Activated CD4-positive, alpha-beta T cell treated with anti-CD3 and anti-CD28 coated beads, Interleukin-2, amount 50 U/mL, for 4 hours (primary cell): Measurements from ENCODE around the gene NSFL1C.

Experiments
- DNase-seq, 2 experiments: peaks; one replicate each; pipeline ENCODE4 v3.0.0-alpha.2; 2020

Gene NSFL1C

GRCh38 chr20:1484438-1485116, 17.9 kb upstream of the NSFL1C start:
- no peak for DNase-seq

GRCh38 chr20:1479831-1480595, 13.4 kb upstream of the NSFL1C start:
- no peak for DNase-seq

- no peak for DNase-seq
Measured at GRCh38 chr20:1478566-1478965, 11.9 kb upstream of the NSFL1C start.

- DNase-seq, result no peak
Measured at GRCh38 chr20:1477896-1478490, 11.3 kb upstream of the NSFL1C start.

- no peak for DNase-seq
Measured at GRCh38 chr20:1474817-1475603, 8.4 kb upstream of the NSFL1C start.

- no peak for DNase-seq
Measured at GRCh38 chr20:1474325-1474724, 7.7 kb upstream of the NSFL1C start.

GRCh38 chr20:1473246-1474220, 6.9 kb upstream of the NSFL1C start:
- no peak for DNase-seq

- DNase-seq, result no peak
Measured at GRCh38 chr20:1472556-1473245, 6.1 kb upstream of the NSFL1C start.

- DNase-seq, result no peak
Measured at GRCh38 chr20:1471242-1471641, 4.6 kb upstream of the NSFL1C start.

- DNase-seq, result no peak
Measured at GRCh38 chr20:1469925-1470571, 3.4 kb upstream of the NSFL1C start.

- DNase-seq, result no peak
Measured at GRCh38 chr20:1469306-1469905, 2.8 kb upstream of the NSFL1C start.

GRCh38 chr20:1468117-1468624, 1.5 kb upstream of the NSFL1C start:
- DNase-seq, result no peak

GRCh38 chr20:1467355-1468116, 887 bp upstream of the NSFL1C start:
- no peak for DNase-seq

- no peak for DNase-seq
Measured at GRCh38 chr20:1467082-1467354, 369 bp upstream of the NSFL1C start.

GRCh38 chr20:1465470-1466210, 1.0 kb downstream of the NSFL1C start:
- no peak for DNase-seq

GRCh38 chr20:1463971-1464570, 2.6 kb downstream of the NSFL1C start:
- no peak for DNase-seq

- DNase-seq, result no peak
Measured at GRCh38 chr20:1462834-1463233, 3.8 kb downstream of the NSFL1C start.

- no peak for DNase-seq
Measured at GRCh38 chr20:1462001-1462400, 4.6 kb downstream of the NSFL1C start.

GRCh38 chr20:1460275-1460674, 6.4 kb downstream of the NSFL1C start:
- DNase-seq, result no peak
